Muscle of leg (tissue), 11 donors: ENCODE measurements around the gene LRIG1. TPM values are rescaled to one million over a fixed set of nuclear protein-coding genes. Genes with fewer than 3 reads are reported as not detected.

Experiments used
- DNase-seq: peaks from one replicate; pipeline ENCODE4 v3.0.0; 2013
- H3K27ac ChIP-seq: one replicate; pipeline ENCODE4 v1.5.1; 2013; ENCODE audit warnings: mild to moderate bottlenecking, low read length, control low read depth
- H3K27me3 ChIP-seq: one replicate; pipeline ENCODE4 v1.6.1; 2013; ENCODE audit warnings: low read length; ENCODE audit not compliant: control insufficient read depth, insufficient read depth
- H3K36me3 ChIP-seq: one replicate; pipeline ENCODE4 v1.6.1; 2013; ENCODE audit warnings: low read length; ENCODE audit not compliant: control insufficient read depth, insufficient read depth
- H3K4me1 ChIP-seq: one replicate; pipeline ENCODE4 v1.6.1; 2013; ENCODE audit warnings: low read length; ENCODE audit not compliant: control insufficient read depth, insufficient read depth
- H3K4me3 ChIP-seq: one replicate; pipeline ENCODE4 v1.5.1; 2013; ENCODE audit warnings: low read length, control low read depth
- H3K9me3 ChIP-seq: replicated peaks from 2 replicates; pipeline ENCODE4 v1.6.1; 2013; ENCODE audit warnings: low read depth, low read length; ENCODE audit not compliant: control insufficient read depth
- WGBS: methylation state at CpG from one replicate; pipeline ENCODE4 v1.1.5; 2013; ENCODE audit warnings: missing lambda C conversion rate; ENCODE audit not compliant: insufficient coverage; 5-methylcytosine and 5-hydroxymethylcytosine counted together
- polyA plus RNA-seq, 8 donors: library from polyadenylated mRNA; unstranded; fragments of 120-200 nt; gene quantifications; one replicate each; pipeline versions ENCODE4 v1.2.1 to v1.2.3, GENCODE V29; 2013; ENCODE audit warnings: inconsistent platforms in 1 of 8, low replicate concordance in 1 of 8; ENCODE audit not compliant: insufficient read length in 8 of 8, insufficient read depth in 1 of 8
- total RNA-seq: library from RNA; stranded (reverse); fragments of 120-200 nt; gene quantifications from one replicate; pipeline ENCODE4 v1.2.4, GENCODE V29; 2013

LRIG1 gene
- total and polyA plus RNA-seq, 9 donors: 79.6 to 127 (median 103) TPM

DNA sequence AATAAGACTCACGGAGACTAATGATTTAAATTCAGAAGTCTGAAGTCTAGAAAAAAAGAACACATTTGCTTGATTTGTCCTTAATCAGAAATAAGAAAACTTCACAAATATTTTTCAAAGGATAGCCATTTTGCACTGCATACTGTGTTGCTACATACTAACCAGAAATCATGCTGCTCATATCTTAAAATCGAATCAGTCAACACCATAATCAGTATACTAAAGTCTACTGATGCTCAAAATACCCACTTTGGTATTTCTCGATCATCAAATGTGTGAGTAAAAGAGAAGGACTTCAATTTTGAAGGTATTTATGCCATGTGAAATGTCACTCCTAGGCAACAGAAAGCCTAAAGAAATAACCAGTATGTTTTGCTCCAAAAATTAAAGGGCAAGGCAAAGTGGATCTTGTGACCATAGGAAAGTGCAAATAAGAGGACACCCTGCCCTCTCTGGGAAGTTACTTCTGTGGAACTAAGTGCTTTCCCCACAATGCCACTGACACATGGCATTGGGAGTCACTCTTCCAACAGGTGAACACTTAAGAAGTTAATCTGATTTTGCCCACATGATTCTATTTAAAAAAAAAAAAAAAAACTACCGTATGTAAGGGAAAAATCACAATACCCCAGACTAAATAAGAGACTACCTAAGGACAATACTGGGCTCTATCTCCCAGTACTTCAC is 2.7 kb downstream of the LRIG1 start:
- Histone ChIP-seq H3K4me3 (peak overlapping the region; percentile 81), H3K9me3 (no peaks in the 10 kb centered on the region), H3K27ac (peak overlapping the region; percentile 82), H3K4me1 (peaks cover 24% of the 10 kb centered on the region), H3K36me3 (no peaks in the 10 kb centered on the region), H3K27me3 (peaks cover 2% of the 10 kb centered on the region)
- WGBS: no CpG with 5 or more reads among the region's 4 CpGs
- DNase-seq: peak; percentile 41

DNA sequence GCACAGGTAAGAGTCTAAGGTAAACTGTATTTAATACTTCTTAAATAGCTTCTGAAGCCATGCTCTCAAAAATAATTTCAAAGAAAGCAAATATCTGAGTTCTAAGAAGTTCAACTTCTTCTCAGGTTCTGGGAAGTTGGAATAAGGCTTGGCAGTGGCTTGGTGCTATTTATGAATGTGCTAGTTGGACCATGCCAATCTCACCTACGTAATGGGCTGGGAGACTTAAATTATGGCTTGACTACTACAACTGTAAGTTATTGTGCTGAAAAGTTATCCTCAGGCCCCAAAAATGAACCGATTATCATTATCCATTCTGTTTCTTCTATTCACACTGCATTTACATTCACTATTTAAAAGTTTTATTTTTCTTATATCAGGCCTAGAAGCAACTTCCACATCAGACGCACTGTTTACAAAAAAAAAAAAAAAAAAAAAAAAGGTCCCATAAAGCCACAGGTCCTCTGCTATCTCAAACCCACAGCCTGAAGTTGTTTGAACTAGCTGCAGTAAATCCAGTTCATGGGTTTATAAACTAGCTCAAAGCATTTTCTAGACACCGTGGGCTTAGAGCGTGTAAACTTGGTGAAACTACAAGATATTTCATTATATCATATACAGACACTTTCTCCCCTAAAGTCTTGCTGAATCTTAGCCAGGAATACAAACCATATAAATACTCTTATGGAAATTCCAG is 3.4 kb downstream of the LRIG1 start:
- Histone ChIP-seq H3K4me3 (peak overlapping the region; percentile 14), H3K36me3 (no peaks in the 10 kb centered on the region), H3K9me3 (no peaks in the 10 kb centered on the region), H3K27ac (peak overlapping the region; percentile 82), H3K4me1 (peaks cover 29% of the 10 kb centered on the region), H3K27me3 (peaks cover 2% of the 10 kb centered on the region)
- no CpG with 5 or more reads among the region's 5 CpGs for WGBS
- DNase-seq: peak; percentile 43

DNA sequence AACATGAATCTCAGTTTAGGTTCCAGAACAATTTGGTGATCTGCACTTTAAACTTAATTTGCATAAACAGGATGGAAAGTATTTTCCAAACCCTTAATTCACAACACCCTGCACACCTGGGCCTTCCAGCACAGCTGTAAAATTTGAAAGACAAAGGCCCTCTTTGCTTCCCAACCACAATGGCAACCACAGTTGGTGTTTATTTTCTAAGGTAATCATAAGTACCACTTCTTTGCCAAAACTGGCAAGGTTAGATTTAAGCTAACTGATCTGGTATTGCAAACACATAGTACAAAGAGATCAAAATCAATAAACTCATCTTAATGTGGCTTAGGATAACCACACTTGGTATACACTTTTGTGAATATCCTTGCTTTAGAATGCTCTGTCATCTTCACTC is 4.1 kb downstream of the LRIG1 start:
- Histone ChIP-seq H3K27me3 (peaks cover 2% of the 10 kb centered on the region), H3K27ac (peak overlapping the region; percentile 82), H3K4me3 (no peak overlapping the region), H3K4me1 (peaks cover 28% of the 10 kb centered on the region), H3K36me3 (no peaks in the 10 kb centered on the region), H3K9me3 (no peaks in the 10 kb centered on the region)
- no peak for DNase-seq

DNA sequence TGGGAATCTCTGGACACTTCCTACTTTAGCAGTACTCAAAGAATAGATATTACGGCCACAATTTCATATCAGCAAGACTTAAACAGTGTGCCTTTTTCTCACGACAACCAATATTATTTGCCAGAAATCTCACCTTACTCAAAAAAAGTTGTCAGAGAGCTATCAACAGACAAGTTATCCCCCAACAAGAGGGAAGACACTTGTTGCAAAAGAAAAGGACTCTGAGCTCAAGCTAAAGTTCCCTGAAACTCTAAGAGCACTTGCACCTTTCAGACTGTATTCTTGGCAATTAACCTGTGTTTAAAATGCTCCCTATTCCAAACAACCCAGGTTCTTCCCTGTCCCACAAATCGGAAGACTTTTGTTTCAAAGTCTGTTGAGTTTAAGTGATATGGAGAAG is 4.5 kb downstream of the LRIG1 start:
- no peaks in the 10 kb centered on the region for H3K27me3 ChIP-seq
- no peak overlapping the region for H3K4me3 ChIP-seq
- no peak overlapping the region for H3K27ac ChIP-seq
- no CpG with 5 or more reads among the region's 3 CpGs for WGBS
- H3K9me3 ChIP-seq: no peaks in the 10 kb centered on the region
- no peaks in the 10 kb centered on the region for H3K36me3 ChIP-seq
- DNase-seq: no peak
- peaks cover 24% of the 10 kb centered on the region for H3K4me1 ChIP-seq

DNA sequence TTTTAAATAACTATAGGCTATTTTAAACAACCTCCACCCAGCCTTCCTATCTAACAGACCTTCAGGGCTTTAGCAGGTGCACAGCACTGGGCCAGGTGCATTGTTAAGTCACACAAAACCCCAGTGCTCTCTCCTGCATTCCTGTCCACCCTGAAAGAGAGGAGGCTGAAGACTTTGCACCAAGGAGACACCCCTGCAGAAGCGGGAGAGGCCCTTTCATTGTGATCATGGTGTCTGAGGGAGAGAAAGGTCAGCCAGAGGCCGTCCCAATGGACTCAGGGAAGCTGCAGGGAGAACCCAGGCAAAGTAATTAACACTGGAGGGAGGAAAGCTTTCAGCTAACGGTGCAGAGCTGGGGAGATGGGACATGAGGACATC is 5.2 kb downstream of the LRIG1 start:
- Histone ChIP-seq H3K9me3 (no peaks in the 10 kb centered on the region), H3K36me3 (no peaks in the 10 kb centered on the region), H3K27me3 (no peaks in the 10 kb centered on the region), H3K27ac (peak overlapping the region; percentile 1), H3K4me1 (peaks cover 24% of the 10 kb centered on the region), H3K4me3 (no peak overlapping the region)
- 67% methylated on average over 1 of the region's 3 CpGs for WGBS
- no peak for DNase-seq

DNA sequence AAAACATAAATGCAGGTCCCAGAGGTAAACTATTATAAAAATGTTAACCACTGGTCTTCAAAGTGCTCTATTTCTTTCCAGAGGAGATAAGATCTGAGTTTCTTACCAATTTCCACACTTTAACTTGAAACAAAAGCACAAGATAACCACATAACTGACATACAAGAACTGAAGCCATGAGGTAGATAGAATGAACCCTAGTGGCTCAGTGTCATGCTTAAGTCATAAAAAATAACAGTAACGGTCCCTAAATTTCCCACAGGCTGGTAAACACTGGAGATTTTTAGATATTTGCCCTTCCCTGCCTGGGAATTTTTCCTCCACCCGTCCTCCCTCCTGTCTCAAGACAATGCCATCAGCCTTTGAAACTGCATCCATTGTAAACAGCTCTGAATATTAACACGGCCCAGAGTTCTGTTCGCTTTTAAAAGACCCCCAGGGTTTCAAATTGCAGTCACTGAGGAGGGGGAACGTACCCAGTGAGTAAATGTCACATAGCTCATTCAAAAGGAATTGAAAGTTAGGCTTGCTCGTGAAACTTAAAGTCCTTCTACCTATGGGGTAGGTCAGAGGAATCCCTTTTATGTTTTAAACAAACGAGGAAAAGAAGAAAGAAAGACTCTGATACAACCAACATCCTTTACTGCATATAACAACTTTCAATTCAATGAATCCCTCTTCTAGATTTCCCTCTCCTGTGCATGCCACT is 5.7 kb downstream of the LRIG1 start:
- Histone ChIP-seq H3K36me3 (no peaks in the 10 kb centered on the region), H3K9me3 (no peaks in the 10 kb centered on the region), H3K4me3 (no peak overlapping the region), H3K27ac (peak overlapping the region; percentile 1), H3K4me1 (peaks cover 27% of the 10 kb centered on the region), H3K27me3 (no peaks in the 10 kb centered on the region)
- WGBS: 36% methylated on average over 3 of the region's 7 CpGs
- DNase-seq: no peak

DNA sequence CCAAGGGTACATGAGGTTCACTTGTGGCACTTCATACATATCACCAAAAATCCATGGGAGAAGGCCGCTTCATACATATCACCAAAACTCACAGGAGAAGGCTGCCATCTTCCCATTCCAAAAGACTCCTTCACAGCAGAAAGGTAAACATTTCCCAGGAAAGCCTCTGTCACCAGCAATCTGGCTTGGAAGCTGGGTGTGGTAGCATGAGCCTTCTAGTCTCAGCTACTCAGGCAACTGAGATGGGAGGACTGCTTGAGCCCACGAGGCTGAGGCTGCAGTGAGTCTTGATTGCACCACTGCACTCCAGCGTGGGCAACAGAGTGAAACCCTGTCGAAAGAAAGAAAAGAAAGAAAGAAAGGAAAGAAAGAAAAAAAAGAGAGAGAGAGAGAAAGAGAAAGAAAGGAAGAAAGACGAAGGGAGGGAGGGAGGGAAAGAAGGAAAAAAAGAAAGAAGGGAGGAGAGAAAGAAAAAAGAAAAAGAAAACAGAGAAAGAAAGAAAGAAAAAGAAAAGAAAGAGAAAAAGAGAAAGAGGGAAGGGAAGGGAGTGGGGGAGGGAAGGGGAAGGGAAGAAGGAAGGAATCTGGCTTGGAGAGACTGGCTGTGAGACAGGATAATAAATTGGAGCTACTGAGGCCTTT is 7.2 kb downstream of the LRIG1 start:
- no peak overlapping the region for H3K27ac ChIP-seq
- H3K36me3 ChIP-seq: no peaks in the 10 kb centered on the region
- WGBS: 65% methylated on average over 4 of the region's 5 CpGs

DNA sequence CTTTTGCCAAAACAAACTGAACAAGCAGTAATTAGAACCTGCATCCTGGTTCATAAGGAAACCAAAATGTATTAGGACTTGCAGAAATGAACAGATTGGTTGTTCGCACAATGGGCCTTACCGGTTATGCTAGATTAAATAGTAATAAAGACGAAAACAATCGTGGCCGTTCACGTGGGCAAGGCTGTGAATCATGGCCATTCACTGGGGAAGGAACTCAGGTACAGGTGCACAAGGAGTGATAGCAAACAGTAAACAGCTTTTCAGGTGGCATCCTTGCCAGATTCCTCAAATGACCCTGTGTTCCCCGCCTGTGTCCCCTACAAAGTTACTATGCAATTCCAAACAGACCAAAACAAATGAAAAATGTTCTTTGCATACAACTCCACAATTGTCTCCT is 8.2 kb downstream of the LRIG1 start:
- Histone ChIP-seq H3K4me1 (peaks cover 36% of the 10 kb centered on the region), H3K27ac (no peak overlapping the region), H3K36me3 (no peaks in the 10 kb centered on the region), H3K27me3 (no peaks in the 10 kb centered on the region), H3K4me3 (no peak overlapping the region), H3K9me3 (no peaks in the 10 kb centered on the region)
- DNase-seq: no peak
- WGBS: 52% methylated on average over 6 of the region's 7 CpGs

More for the DNA sequence above, 7.2 kb downstream of the LRIG1 start:
- no peak for DNase-seq
- H3K4me1 ChIP-seq: peaks cover 33% of the 10 kb centered on the region
- H3K27me3 ChIP-seq: no peaks in the 10 kb centered on the region
- no peaks in the 10 kb centered on the region for H3K9me3 ChIP-seq
- no peak overlapping the region for H3K4me3 ChIP-seq

DNA sequence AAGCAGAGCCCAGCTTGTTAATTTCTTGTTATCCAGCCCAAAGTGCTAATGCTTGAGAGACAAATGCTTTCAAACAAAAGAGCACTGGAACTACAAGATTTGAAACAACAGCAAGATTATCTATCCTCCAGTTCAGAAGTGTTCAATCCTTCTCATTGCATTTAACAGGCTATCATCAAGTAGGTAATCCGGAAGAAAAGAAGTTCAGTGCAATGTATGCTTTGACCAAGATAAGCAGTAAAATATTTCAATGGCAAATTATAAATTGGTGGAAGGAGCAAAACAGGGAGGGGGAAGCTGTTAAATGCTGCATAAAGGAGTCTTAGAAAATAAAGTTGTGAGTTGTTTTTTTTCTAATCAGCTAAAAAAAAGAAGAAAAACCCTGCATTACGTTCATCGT is 8.8 kb downstream of the LRIG1 start:
- H3K4me3 ChIP-seq: no peak overlapping the region
- DNase-seq: no peak
- H3K9me3 ChIP-seq: no peaks in the 10 kb centered on the region
- peak overlapping the region; percentile 23 for H3K27ac ChIP-seq
- WGBS: no CpG with 5 or more reads among the region's 3 CpGs
- no peaks in the 10 kb centered on the region for H3K36me3 ChIP-seq
- H3K27me3 ChIP-seq: no peaks in the 10 kb centered on the region
- peaks cover 37% of the 10 kb centered on the region for H3K4me1 ChIP-seq

DNA sequence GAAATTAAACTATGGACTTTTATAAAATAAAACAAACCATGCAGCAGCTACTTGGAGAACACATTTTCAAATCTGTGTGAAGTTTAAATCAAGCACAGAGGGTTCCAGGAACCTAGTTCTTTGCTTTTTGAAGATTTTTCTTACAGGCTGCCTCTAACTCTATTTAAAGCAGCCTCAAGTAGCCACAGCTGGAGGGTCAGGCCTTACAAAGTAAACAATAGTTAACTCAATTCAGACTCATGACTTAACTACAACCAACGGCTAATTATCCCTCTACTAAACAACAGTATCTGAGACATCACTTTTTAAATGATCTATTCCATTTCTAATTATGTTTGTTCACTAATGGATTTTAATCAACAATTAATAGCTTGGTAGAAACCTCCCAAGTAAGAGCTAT is 9.8 kb downstream of the LRIG1 start:
- H3K4me1 ChIP-seq: peaks cover 37% of the 10 kb centered on the region
- no peak overlapping the region for H3K27ac ChIP-seq
- H3K27me3 ChIP-seq: no peaks in the 10 kb centered on the region
- H3K4me3 ChIP-seq: no peak overlapping the region
- no CpG with 5 or more reads among the region's 1 CpG for WGBS
- H3K9me3 ChIP-seq: no peaks in the 10 kb centered on the region
- no peak for DNase-seq
- H3K36me3 ChIP-seq: no peaks in the 10 kb centered on the region
